ENCODE data around the gene PCSK6. TPM values are rescaled to one million over a fixed set of nuclear protein-coding genes. Genes with fewer than 3 reads are reported as not detected.

Gene PCSK6
- total RNA-seq, 2 experiments from 2014 or later = 2.7 to 3.0 TPM

- H3K4me1 Mint-ChIP-seq (ENCODE audit: low read depth) = peaks cover 9% of the 10 kb centered on the region
- CTCF ChIA-PET = no interaction called here
- intact Hi-C loops (cut with micrococcal nuclease) = no loop called here
- no peaks in the 10 kb centered on the region for H3K9me3 Mint-ChIP-seq
- POLR2A ChIA-PET = no interaction called here
- H3K27me3 Mint-ChIP-seq = peaks cover 3% of the 10 kb centered on the region
- H3K36me3 Mint-ChIP-seq (ENCODE audit: low read depth) = no peaks in the 10 kb centered on the region
- no peak overlapping the region for H3K4me3 Mint-ChIP-seq
- no peak overlapping the region for H3K27ac Mint-ChIP-seq
- no peak for TF ChIP-seq CTCF (IDR thresholded peaks at IDR 0.05)
- DNase-seq (no peak), ATAC-seq (no peak)
Measured at GRCh38 chr15:101374326-101374725, 115.2 kb downstream of the PCSK6 start.

GRCh38 chr15:101373577-101373976 lies 115.9 kb downstream of the PCSK6 start:
- ATAC-seq = no peak
- CTCF ChIA-PET = interaction anchor here (0.7 to 0.8 kb wide), 2 partner anchors 19 to 55 kb away, joined by 3 read pairs; no protein-coding TSS in a partner anchor
- POLR2A ChIA-PET = no interaction called here

GRCh38 chr15:101372960-101373525 lies 116.5 kb downstream of the PCSK6 start:
- CTCF ChIA-PET = interaction anchor here (0.7 to 0.8 kb wide), 2 partner anchors 19 to 54 kb away, joined by 3 read pairs; no protein-coding TSS in a partner anchor
- peaks cover 3% of the 10 kb centered on the region for H3K27me3 Mint-ChIP-seq
- peaks cover 9% of the 10 kb centered on the region for H3K4me1 Mint-ChIP-seq (ENCODE audit: low read depth)
- H3K36me3 Mint-ChIP-seq (ENCODE audit: low read depth) = no peaks in the 10 kb centered on the region
- POLR2A ChIA-PET = interaction anchor here (0.6 kb wide), 1 partner anchor 80 kb away, joined by 3 read pairs; no protein-coding TSS in a partner anchor
- intact Hi-C loops (cut with micrococcal nuclease) = no loop called here
- DNase-seq (no peak), ATAC-seq (no peak)
- H3K9me3 Mint-ChIP-seq = no peaks in the 10 kb centered on the region
- no peak overlapping the region for H3K4me3 Mint-ChIP-seq
- no peak overlapping the region for H3K27ac Mint-ChIP-seq
- no peak for TF ChIP-seq CTCF (IDR thresholded peaks at IDR 0.05)

More at GRCh38 chr15:101373577-101373976, 115.9 kb downstream of the PCSK6 start:
- intact Hi-C loops (cut with micrococcal nuclease) = no loop called here
- Mint-ChIP-seq H3K4me1 (ENCODE audit: low read depth) (peaks cover 9% of the 10 kb centered on the region), H3K4me3 (no peak overlapping the region), H3K27ac (no peak overlapping the region), H3K27me3 (peaks cover 3% of the 10 kb centered on the region), H3K36me3 (ENCODE audit: low read depth) (no peaks in the 10 kb centered on the region), H3K9me3 (no peaks in the 10 kb centered on the region)
- no peak for DNase-seq
- no peak for TF ChIP-seq CTCF (IDR thresholded peaks at IDR 0.05)

GRCh38 chr15:101372149-101372577 lies 117.3 kb downstream of the PCSK6 start:
- H3K9me3 Mint-ChIP-seq = no peaks in the 10 kb centered on the region
- intact Hi-C loops (cut with micrococcal nuclease) = no loop called here
- H3K4me3 Mint-ChIP-seq = no peak overlapping the region
- peaks cover 5% of the 10 kb centered on the region for H3K4me1 Mint-ChIP-seq (ENCODE audit: low read depth)
- DNase-seq (no peak), ATAC-seq (no peak)
- POLR2A ChIA-PET = no interaction called here
- peaks cover 3% of the 10 kb centered on the region for H3K27me3 Mint-ChIP-seq
- CTCF ChIA-PET = interaction anchor here (1.2 to 1.3 kb wide), 2 partner anchors 130 to 269 kb away, joined by 3 to 4 read pairs; no protein-coding TSS in a partner anchor
- no peaks in the 10 kb centered on the region for H3K36me3 Mint-ChIP-seq (ENCODE audit: low read depth)
- TF ChIP-seq CTCF (IDR thresholded peaks at IDR 0.05) = no peak
- H3K27ac Mint-ChIP-seq = no peak overlapping the region

- intact Hi-C loops (cut with micrococcal nuclease) = no loop called here
- Mint-ChIP-seq H3K4me3 (no peak overlapping the region), H3K36me3 (ENCODE audit: low read depth) (no peaks in the 10 kb centered on the region), H3K27ac (no peak overlapping the region), H3K4me1 (ENCODE audit: low read depth) (peaks cover 5% of the 10 kb centered on the region), H3K9me3 (no peaks in the 10 kb centered on the region), H3K27me3 (peaks cover 3% of the 10 kb centered on the region)
- ChIA-PET POLR2A (no interaction called here), CTCF (interaction anchor here (1.2 to 1.3 kb wide), 2 partner anchors 130 to 270 kb away, joined by 3 to 4 read pairs; no protein-coding TSS in a partner anchor)
- TF ChIP-seq CTCF (IDR thresholded peaks at IDR 0.05) = no peak
- ATAC-seq (no peak), DNase-seq (no peak)
Measured at GRCh38 chr15:101371519-101371918, 118.0 kb downstream of the PCSK6 start.
